ENCODE measurements around the gene MAP3K2. TPM values are rescaled to one million over a fixed set of nuclear protein-coding genes. Genes with fewer than 3 reads are reported as not detected.

MAP3K2 gene
- total and polyA plus RNA-seq, 2 experiments from 2014 or later = 10.2 to 23.5 TPM

DNA sequence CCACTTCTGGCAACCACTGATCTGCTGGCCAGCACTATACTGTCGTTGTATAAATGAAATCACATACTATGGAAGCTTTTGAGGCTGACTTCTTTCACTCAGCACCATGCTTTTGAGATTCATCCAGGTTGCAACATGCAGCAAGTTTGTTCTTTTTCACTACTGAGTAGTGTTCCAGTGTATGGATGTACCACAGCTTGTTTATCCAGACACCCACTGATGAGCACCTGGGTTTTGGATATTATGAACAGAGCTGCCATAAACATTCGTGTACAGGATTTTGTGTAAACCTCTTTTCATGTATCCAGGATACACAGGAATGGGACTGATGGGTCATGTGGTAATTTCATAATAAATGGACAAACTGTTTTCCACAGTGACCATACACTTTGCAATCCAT is 104.5 kb downstream of the MAP3K2 start (continued):
- TF ChIP-seq, protein P1, sequence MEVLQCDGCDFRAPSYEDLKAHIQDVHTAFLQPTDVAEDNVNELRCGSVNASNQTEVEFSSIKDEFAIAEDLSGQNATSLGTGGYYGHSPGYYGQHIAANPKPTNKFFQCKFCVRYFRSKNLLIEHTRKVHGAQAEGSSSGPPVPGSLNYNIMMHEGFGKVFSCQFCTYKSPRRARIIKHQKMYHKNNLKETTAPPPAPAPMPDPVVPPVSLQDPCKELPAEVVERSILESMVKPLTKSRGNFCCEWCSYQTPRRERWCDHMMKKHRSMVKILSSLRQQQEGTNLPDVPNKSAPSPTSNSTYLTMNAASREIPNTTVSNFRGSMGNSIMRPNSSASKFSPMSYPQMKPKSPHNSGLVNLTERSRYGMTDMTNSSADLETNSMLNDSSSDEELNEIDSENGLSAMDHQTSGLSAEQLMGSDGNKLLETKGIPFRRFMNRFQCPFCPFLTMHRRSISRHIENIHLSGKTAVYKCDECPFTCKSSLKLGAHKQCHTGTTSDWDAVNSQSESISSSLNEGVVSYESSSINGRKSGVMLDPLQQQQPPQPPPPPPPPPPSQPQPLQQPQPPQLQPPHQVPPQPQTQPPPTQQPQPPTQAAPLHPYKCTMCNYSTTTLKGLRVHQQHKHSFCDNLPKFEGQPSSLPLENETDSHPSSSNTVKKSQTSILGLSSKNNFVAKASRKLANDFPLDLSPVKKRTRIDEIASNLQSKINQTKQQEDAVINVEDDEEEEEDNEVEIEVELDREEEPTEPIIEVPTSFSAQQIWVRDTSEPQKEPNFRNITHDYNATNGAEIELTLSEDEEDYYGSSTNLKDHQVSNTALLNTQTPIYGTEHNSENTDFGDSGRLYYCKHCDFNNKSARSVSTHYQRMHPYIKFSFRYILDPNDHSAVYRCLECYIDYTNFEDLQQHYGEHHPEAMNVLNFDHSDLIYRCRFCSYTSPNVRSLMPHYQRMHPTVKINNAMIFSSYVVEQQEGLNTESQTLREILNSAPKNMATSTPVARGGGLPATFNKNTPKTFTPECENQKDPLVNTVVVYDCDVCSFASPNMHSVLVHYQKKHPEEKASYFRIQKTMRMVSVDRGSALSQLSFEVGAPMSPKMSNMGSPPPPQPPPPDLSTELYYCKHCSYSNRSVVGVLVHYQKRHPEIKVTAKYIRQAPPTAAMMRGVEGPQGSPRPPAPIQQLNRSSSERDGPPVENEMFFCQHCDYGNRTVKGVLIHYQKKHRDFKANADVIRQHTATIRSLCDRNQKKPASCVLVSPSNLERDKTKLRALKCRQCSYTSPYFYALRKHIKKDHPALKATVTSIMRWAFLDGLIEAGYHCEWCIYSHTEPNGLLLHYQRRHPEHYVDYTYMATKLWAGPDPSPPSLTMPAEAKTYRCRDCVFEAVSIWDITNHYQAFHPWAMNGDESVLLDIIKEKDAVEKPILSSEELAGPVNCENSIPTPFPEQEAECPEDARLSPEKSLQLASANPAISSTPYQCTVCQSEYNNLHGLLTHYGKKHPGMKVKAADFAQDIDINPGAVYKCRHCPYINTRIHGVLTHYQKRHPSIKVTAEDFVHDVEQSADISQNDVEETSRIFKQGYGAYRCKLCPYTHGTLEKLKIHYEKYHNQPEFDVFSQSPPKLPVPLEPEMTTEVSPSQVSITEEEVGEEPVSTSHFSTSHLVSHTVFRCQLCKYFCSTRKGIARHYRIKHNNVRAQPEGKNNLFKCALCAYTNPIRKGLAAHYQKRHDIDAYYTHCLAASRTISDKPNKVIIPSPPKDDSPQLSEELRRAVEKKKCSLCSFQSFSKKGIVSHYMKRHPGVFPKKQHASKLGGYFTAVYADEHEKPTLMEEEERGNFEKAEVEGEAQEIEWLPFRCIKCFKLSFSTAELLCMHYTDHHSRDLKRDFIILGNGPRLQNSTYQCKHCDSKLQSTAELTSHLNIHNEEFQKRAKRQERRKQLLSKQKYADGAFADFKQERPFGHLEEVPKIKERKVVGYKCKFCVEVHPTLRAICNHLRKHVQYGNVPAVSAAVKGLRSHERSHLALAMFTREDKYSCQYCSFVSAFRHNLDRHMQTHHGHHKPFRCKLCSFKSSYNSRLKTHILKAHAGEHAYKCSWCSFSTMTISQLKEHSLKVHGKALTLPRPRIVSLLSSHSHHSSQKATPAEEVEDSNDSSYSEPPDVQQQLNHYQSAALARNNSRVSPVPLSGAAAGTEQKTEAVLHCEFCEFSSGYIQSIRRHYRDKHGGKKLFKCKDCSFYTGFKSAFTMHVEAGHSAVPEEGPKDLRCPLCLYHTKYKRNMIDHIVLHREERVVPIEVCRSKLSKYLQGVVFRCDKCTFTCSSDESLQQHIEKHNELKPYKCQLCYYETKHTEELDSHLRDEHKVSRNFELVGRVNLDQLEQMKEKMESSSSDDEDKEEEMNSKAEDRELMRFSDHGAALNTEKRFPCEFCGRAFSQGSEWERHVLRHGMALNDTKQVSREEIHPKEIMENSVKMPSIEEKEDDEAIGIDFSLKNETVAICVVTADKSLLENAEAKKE (CRISPR knock-in tag; IDR thresholded peaks at IDR 0.05) = no peak
- no peak for TF ChIP-seq NANOG (IDR thresholded peaks at IDR 0.05; ENCODE audit: borderline replicate concordance)
- TF ChIP-seq STAT1 (IDR thresholded peaks at IDR 0.05; ENCODE audit: unreplicated experiment) = no peak
- TF ChIP-seq EZH2phosphoT487 (IDR thresholded peaks at IDR 0.05; ENCODE audit: unreplicated experiment) = no peak
- TF ChIP-seq ZNF114 (CRISPR knock-in tag; IDR thresholded peaks at IDR 0.05) = no peak
- TF ChIP-seq, protein P2, sequence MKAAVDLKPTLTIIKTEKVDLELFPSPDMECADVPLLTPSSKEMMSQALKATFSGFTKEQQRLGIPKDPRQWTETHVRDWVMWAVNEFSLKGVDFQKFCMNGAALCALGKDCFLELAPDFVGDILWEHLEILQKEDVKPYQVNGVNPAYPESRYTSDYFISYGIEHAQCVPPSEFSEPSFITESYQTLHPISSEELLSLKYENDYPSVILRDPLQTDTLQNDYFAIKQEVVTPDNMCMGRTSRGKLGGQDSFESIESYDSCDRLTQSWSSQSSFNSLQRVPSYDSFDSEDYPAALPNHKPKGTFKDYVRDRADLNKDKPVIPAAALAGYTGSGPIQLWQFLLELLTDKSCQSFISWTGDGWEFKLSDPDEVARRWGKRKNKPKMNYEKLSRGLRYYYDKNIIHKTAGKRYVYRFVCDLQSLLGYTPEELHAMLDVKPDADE (IDR thresholded peaks at IDR 0.05) = no peak
- TF ChIP-seq CREB1 (CRISPR knock-in tag; IDR thresholded peaks at IDR 0.05; ENCODE audit: low read depth) = no peak
- TF ChIP-seq, protein P3, sequence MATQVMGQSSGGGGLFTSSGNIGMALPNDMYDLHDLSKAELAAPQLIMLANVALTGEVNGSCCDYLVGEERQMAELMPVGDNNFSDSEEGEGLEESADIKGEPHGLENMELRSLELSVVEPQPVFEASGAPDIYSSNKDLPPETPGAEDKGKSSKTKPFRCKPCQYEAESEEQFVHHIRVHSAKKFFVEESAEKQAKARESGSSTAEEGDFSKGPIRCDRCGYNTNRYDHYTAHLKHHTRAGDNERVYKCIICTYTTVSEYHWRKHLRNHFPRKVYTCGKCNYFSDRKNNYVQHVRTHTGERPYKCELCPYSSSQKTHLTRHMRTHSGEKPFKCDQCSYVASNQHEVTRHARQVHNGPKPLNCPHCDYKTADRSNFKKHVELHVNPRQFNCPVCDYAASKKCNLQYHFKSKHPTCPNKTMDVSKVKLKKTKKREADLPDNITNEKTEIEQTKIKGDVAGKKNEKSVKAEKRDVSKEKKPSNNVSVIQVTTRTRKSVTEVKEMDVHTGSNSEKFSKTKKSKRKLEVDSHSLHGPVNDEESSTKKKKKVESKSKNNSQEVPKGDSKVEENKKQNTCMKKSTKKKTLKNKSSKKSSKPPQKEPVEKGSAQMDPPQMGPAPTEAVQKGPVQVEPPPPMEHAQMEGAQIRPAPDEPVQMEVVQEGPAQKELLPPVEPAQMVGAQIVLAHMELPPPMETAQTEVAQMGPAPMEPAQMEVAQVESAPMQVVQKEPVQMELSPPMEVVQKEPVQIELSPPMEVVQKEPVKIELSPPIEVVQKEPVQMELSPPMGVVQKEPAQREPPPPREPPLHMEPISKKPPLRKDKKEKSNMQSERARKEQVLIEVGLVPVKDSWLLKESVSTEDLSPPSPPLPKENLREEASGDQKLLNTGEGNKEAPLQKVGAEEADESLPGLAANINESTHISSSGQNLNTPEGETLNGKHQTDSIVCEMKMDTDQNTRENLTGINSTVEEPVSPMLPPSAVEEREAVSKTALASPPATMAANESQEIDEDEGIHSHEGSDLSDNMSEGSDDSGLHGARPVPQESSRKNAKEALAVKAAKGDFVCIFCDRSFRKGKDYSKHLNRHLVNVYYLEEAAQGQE (IDR thresholded peaks at IDR 0.05; ENCODE audit: unreplicated experiment) = no peak
- no peak for TF ChIP-seq ZNF331 (CRISPR knock-in tag; IDR thresholded peaks at IDR 0.05; ENCODE audit: low read depth)
